Measurements from ENCODE around the gene ZNF101. TPM values are rescaled to one million over a fixed set of nuclear protein-coding genes. Genes with fewer than 3 reads are reported as not detected.
"Not testable (repeated sequence)": the region's sequence is repeated elsewhere in the genome, so short reads cannot be mapped to it uniquely, and the experiment has no call there.

The ZNF101 gene
- polyA plus RNA-seq, 1 donor (not counting 4 experiments of a cell fraction or from before 2014, with no cell fraction given), result 9.8 TPM

- H3K27ac ChIP-seq (ENCODE audit: control insufficient read depth, insufficient read depth, low read length), result no peak overlapping the region
- H3K79me2 ChIP-seq (ENCODE audit: control insufficient read depth, insufficient read depth, low read length), result no peaks in the 10 kb centered on the region
- TF ChIP-seq CTCF (optimal IDR thresholded peaks at IDR 0.05 in 1 of 3, IDR thresholded peaks at IDR 0.05 in 1 of 3, conservative IDR thresholded peaks at IDR 0.05 in 1 of 3; ENCODE audit: extremely low read depth in 1 of 3, insufficient read depth in 2 of 3, low read length in 3 of 3) (no peak), EZH2 (IDR thresholded peaks at IDR 0.05; ENCODE audit: low read length) (no peak)
- dilution Hi-C loops (cut with MboI; ENCODE audit: extremely low pct_ligation_motif_present, low sequenced_read_pairs), result no loop called here
- FAIRE-seq (no peak), DNase-seq (ENCODE audit: low read depth, low spot score) (no peak)
- no peaks in the 10 kb centered on the region for H3K27me3 ChIP-seq (ENCODE audit: control insufficient read depth, extremely low read depth, insufficient read depth, low read length)
- no peaks in the 10 kb centered on the region for H3K36me3 ChIP-seq (ENCODE audit: control insufficient read depth in 2 of 2, extremely low read depth in 1 of 2, insufficient read depth in 2 of 2, low read length in 2 of 2)
- no peaks in the 10 kb centered on the region for H3K9me3 ChIP-seq (ENCODE audit: control insufficient read depth, low read depth, low read length)
- H3K4me1 ChIP-seq (ENCODE audit: control insufficient read depth, extremely low read depth, insufficient read depth, low read length), result no peaks in the 10 kb centered on the region
- no peak overlapping the region for H3K4me3 ChIP-seq (ENCODE audit: control insufficient read depth in 2 of 3, extremely low read depth in 1 of 3, insufficient read depth in 2 of 3, low read depth in 1 of 3, low read length in 3 of 3)
- no peak overlapping the region for H2AFZ ChIP-seq (ENCODE audit: control insufficient read depth, low read length)
- H4K20me1 ChIP-seq (ENCODE audit: control insufficient read depth, extremely low read depth, insufficient read depth, low read length), result no peaks in the 10 kb centered on the region
- no peaks in the 10 kb centered on the region for H3K9me1 ChIP-seq (ENCODE audit: control insufficient read depth, extremely low read depth, insufficient read depth, low read length)
- no peak overlapping the region for H3K4me2 ChIP-seq (ENCODE audit: control insufficient read depth, extremely low read depth, insufficient read depth, low read depth, low read length)
- no peak overlapping the region for H3K9ac ChIP-seq (ENCODE audit: control insufficient read depth, extremely low read depth, insufficient read depth, low read length)
Measured at GRCh38 chr19:19697589-19697988, 28.9 kb downstream of the ZNF101 start.

DNA sequence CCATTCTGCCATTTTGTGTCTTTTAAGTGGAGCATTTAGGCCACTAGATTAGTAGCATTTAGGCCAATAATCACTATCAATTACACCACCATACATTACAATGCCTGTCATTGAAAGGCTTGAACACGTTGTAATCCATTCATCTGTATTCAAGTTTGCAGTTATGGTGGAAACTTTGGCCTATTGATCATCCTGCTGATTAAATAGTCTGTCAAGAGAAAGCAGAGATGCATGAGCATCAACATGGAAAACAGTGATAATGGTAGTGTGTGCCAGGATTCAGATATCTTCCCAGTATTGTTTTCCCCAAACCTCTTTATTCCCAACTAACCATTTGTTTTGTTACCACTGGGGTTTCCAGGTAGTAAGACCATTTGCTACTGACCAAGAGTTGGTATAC, 31.9 kb downstream of the ZNF101 start:
- H2AFZ ChIP-seq (ENCODE audit: control insufficient read depth, low read length); H3K4me3 ChIP-seq (ENCODE audit: control insufficient read depth in 2 of 3, extremely low read depth in 1 of 3, insufficient read depth in 2 of 3, low read depth in 1 of 3, low read length in 3 of 3); H4K20me1 ChIP-seq (ENCODE audit: control insufficient read depth, extremely low read depth, insufficient read depth, low read length); H3K9ac ChIP-seq (ENCODE audit: control insufficient read depth, extremely low read depth, insufficient read depth, low read length); H3K9me1 ChIP-seq (ENCODE audit: control insufficient read depth, extremely low read depth, insufficient read depth, low read length); H3K4me1 ChIP-seq (ENCODE audit: control insufficient read depth, extremely low read depth, insufficient read depth, low read length); H3K79me2 ChIP-seq (ENCODE audit: control insufficient read depth, insufficient read depth, low read length); H3K4me2 ChIP-seq (ENCODE audit: control insufficient read depth, extremely low read depth, insufficient read depth, low read depth, low read length); H3K27ac ChIP-seq (ENCODE audit: control insufficient read depth, insufficient read depth, low read length); H3K27me3 ChIP-seq (ENCODE audit: control insufficient read depth, extremely low read depth, insufficient read depth, low read length); FAIRE-seq; H3K36me3 ChIP-seq (ENCODE audit: control insufficient read depth in 2 of 2, extremely low read depth in 1 of 2, insufficient read depth in 2 of 2, low read length in 2 of 2); dilution Hi-C loops (cut with MboI; ENCODE audit: extremely low pct_ligation_motif_present, low sequenced_read_pairs); H3K9me3 ChIP-seq (ENCODE audit: control insufficient read depth, low read depth, low read length); DNase-seq (ENCODE audit: low read depth, low spot score): not testable (repeated sequence)

GRCh38 chr19:19704836-19705235, 36.2 kb downstream of the ZNF101 start:
- no peak for FAIRE-seq
- no peak overlapping the region for H3K4me3 ChIP-seq (ENCODE audit: control insufficient read depth in 2 of 3, extremely low read depth in 1 of 3, insufficient read depth in 2 of 3, low read depth in 1 of 3, low read length in 3 of 3)
- dilution Hi-C loops (cut with MboI; ENCODE audit: extremely low pct_ligation_motif_present, low sequenced_read_pairs), result no loop called here
- H3K9me3 ChIP-seq (ENCODE audit: control insufficient read depth, low read depth, low read length), result peaks cover 29% of the 10 kb centered on the region
- H3K27me3 ChIP-seq (ENCODE audit: control insufficient read depth, extremely low read depth, insufficient read depth, low read length), result no peaks in the 10 kb centered on the region
- H2AFZ ChIP-seq (ENCODE audit: control insufficient read depth, low read length), result no peak overlapping the region
- no peaks in the 10 kb centered on the region for H3K79me2 ChIP-seq (ENCODE audit: control insufficient read depth, insufficient read depth, low read length)
- H3K4me1 ChIP-seq (ENCODE audit: control insufficient read depth, extremely low read depth, insufficient read depth, low read length), result no peaks in the 10 kb centered on the region
- no peak overlapping the region for H3K27ac ChIP-seq (ENCODE audit: control insufficient read depth, insufficient read depth, low read length)
- no peak for TF ChIP-seq CTCF (optimal IDR thresholded peaks at IDR 0.05 in 1 of 3, IDR thresholded peaks at IDR 0.05 in 1 of 3, conservative IDR thresholded peaks at IDR 0.05 in 1 of 3; ENCODE audit: extremely low read depth in 1 of 3, insufficient read depth in 2 of 3, low read length in 3 of 3)
- no peak for TF ChIP-seq EZH2 (IDR thresholded peaks at IDR 0.05; ENCODE audit: low read length)
- H3K9ac ChIP-seq (ENCODE audit: control insufficient read depth, extremely low read depth, insufficient read depth, low read length), result no peak overlapping the region
- no peaks in the 10 kb centered on the region for H3K36me3 ChIP-seq (ENCODE audit: control insufficient read depth in 2 of 2, extremely low read depth in 1 of 2, insufficient read depth in 2 of 2, low read length in 2 of 2)
- H3K9me1 ChIP-seq (ENCODE audit: control insufficient read depth, extremely low read depth, insufficient read depth, low read length), result no peaks in the 10 kb centered on the region
- no peak overlapping the region for H3K4me2 ChIP-seq (ENCODE audit: control insufficient read depth, extremely low read depth, insufficient read depth, low read depth, low read length)
- no peak for DNase-seq (ENCODE audit: low read depth, low spot score)
- H4K20me1 ChIP-seq (ENCODE audit: control insufficient read depth, extremely low read depth, insufficient read depth, low read length), result no peaks in the 10 kb centered on the region
